Prostate gland (tissue), 2 donors: ENCODE results near the gene COL9A2. TPM values are rescaled to one million over a fixed set of nuclear protein-coding genes. Genes with fewer than 3 reads are reported as not detected.

Experiments
- DNase-seq: peaks from one replicate; pipeline ENCODE4 v3.0.0-alpha.2; 2019; ENCODE audit warnings: low spot score
- H3K27ac ChIP-seq, 2 donors: fragments of 200-600 bp; sonication (generic); 2 replicates each; pipeline ENCODE4 v1.5.1; 2017 to 2019
- H3K27me3 ChIP-seq: fragments of 200-600 bp; sonication (generic); replicated peaks from 2 replicates; pipeline ENCODE4 v1.5.1; 2019; ENCODE audit not compliant: insufficient read depth
- H3K36me3 ChIP-seq, 2 donors: fragments of 200-600 bp; sonication (generic); 1 replicate in 1 of 2; 2 replicates in 1 of 2; pipeline versions ENCODE4 v1.5.1 to v1.8.1; 2017 to 2019
- H3K4me1 ChIP-seq: fragments of 200-600 bp; sonication (generic); replicated peaks from 2 replicates; pipeline ENCODE4 v1.5.1; 2019
- H3K4me3 ChIP-seq, 2 donors: fragments of 200-600 bp; sonication (generic); 2 replicates each; pipeline ENCODE4 v1.5.1; 2017 to 2019
- H3K9me3 ChIP-seq: fragments of 200-600 bp; sonication (generic); 2 replicates; pipeline ENCODE4 v1.5.1; 2017
- POLR2A ChIP-seq: fragments of 450-650 bp; IDR thresholded peaks from one replicate; pipeline ENCODE4 v1.6.1; 2016; ENCODE audit warnings: antibody characterized with exemption, mild to moderate bottlenecking
- POLR2AphosphoS5 ChIP-seq: sonication (generic); formaldehyde crosslinking; IDR thresholded peaks from one replicate; pipeline ENCODE4 v1.6.1; 2017; ENCODE audit warnings: antibody characterized with exemption
- WGBS: methylation state at CpG from one replicate; pipeline ENCODE4 v1.1.5; 2018; 5-methylcytosine and 5-hydroxymethylcytosine counted together
- intact Hi-C: fragments of 100-400 bp; cut with DNase I; formaldehyde crosslinking; loops from one replicate; pipeline ENCODE4 v1.14.2; 2022
- total RNA-seq, 2 donors: library from RNA; depleted of rRNA; stranded (reverse); fragments of >200 nt; gene quantifications; one replicate each; pipeline ENCODE4 v1.1.0, GENCODE V29; 2016
- TF ChIP-seq, protein P1 (sequence below), 4 experiments: fragments of 200-600 bp in 2 of 4; fragments of 450-650 bp in 2 of 4; sonication (generic) in 2 of 4; IDR thresholded peaks; 1 replicate in 3 of 4; 2 replicates in 1 of 4; pipeline ENCODE4 v1.5.1; 2016 to 2019; ENCODE audit warnings: antibody characterized with exemption in 4 of 4, mild to moderate bottlenecking in 2 of 4, moderate library complexity in 2 of 4

The COL9A2 gene
- total RNA-seq, 2 donors from 2014 or later: 16.1 to 27.6 TPM

DNA sequence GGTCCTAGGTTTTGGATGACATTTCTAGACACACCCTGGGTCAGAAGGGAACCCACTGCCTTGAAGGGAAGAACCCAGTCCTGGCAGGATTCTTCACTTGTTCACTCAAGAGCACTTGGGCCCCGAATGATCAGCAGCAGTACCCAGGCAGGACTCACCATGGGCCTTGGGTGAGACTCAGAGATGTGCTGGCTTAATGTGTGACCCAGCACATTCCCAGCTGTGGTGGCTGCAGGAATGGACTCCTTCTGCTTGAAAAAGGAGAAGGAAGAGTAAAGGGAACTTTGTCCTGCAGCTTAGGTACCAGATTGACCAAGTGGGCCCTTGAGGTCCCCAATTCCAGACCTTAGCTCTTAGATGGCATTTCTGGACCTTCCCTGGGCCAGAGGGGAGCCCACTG is 44.1 kb upstream of the COL9A2 start:
- Histone ChIP-seq H3K4me3 (no peak overlapping the region), H3K27me3 (no peaks in the 10 kb centered on the region), H3K4me1 (no peaks in the 10 kb centered on the region), H3K36me3 (no peaks in the 10 kb centered on the region), H3K27ac (no peak overlapping the region), H3K9me3 (no peaks in the 10 kb centered on the region)
- 93% methylated on average over 1 of the region's 1 CpG for WGBS
- no peak for DNase-seq
- intact Hi-C loops: no loop called here
- TF ChIP-seq POLR2AphosphoS5: no peak
- no peak for TF ChIP-seq POLR2A
- TF ChIP-seq, protein P1, sequence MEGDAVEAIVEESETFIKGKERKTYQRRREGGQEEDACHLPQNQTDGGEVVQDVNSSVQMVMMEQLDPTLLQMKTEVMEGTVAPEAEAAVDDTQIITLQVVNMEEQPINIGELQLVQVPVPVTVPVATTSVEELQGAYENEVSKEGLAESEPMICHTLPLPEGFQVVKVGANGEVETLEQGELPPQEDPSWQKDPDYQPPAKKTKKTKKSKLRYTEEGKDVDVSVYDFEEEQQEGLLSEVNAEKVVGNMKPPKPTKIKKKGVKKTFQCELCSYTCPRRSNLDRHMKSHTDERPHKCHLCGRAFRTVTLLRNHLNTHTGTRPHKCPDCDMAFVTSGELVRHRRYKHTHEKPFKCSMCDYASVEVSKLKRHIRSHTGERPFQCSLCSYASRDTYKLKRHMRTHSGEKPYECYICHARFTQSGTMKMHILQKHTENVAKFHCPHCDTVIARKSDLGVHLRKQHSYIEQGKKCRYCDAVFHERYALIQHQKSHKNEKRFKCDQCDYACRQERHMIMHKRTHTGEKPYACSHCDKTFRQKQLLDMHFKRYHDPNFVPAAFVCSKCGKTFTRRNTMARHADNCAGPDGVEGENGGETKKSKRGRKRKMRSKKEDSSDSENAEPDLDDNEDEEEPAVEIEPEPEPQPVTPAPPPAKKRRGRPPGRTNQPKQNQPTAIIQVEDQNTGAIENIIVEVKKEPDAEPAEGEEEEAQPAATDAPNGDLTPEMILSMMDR (IDR thresholded peaks at IDR 0.05): no peak

DNA sequence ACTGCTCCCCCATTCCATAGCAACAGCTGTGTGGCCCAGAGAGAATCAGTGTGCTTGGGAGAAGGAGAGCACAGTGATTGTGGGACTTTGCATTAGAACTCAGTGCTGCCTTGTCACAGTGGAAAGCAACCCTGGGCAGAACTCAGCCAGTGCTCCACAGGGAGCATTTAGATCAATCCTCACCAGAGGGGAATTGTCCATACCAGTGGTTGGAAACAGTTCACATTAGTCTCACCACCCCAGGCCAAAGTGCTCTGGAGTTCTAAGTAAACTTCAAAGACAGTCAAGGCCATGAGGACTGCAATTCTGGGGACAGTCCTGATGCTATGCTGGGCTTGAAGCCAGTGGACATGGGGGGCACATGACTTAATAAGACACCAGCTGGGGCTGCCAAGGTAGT is 43.5 kb upstream of the COL9A2 start:
- Histone ChIP-seq H3K36me3 (no peaks in the 10 kb centered on the region), H3K9me3 (no peaks in the 10 kb centered on the region), H3K27ac (no peak overlapping the region), H3K4me1 (no peaks in the 10 kb centered on the region), H3K4me3 (no peak overlapping the region), H3K27me3 (no peaks in the 10 kb centered on the region)
- intact Hi-C loops: no loop called here
- no peak for DNase-seq
- TF ChIP-seq POLR2A: no peak
- TF ChIP-seq, protein P1 (IDR thresholded peaks at IDR 0.05): no peak

DNA sequence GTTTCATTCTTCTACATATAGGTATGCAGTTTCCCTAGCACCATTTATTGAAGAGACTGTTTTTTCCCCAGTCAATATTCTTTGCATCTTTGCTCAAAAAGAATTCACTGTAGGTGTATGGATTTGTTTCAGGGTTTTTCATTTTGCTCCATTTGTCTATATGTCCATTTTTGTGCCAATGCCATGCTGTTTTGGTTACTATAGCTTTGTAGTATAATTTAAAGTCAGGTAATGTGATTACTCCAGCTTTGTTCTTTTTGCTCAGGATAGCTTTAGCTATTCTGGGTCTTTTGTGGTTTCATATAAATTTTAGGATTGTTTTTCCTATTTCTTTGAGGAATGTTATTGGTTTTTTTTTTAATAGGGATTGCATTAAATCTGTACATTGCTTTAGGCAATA is 40.5 kb upstream of the COL9A2 start:
- H3K27me3 ChIP-seq: no peaks in the 10 kb centered on the region
- intact Hi-C loops: no loop called here
- TF ChIP-seq, protein P1 (IDR thresholded peaks at IDR 0.05): no peak
- TF ChIP-seq POLR2A: no peak
- TF ChIP-seq POLR2AphosphoS5: no peak
- DNase-seq: no peak
- H3K9me3 ChIP-seq: no peaks in the 10 kb centered on the region
- H3K4me3 ChIP-seq: no peak overlapping the region
- no peaks in the 10 kb centered on the region for H3K4me1 ChIP-seq
- H3K27ac ChIP-seq: no peak overlapping the region
- H3K36me3 ChIP-seq: no peaks in the 10 kb centered on the region

DNA sequence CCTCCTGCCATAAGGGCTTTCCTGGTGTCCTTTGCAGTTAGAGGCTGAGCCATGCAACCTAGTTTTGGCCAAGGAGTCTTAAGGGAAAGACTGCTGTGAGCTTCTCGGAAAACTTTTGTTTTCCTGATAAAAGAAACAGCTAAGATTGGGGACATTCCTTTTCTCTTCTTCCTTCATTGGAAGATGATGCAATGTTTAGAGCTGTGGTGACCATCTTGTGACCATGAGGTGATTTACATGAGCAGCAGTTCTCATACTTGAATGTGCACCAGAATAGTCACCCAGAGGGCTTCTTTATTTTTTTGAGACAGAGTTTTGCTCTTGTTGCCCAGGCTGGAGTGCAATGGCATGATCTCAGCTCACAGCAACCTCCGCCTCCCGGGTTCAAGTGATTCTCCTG is 36.0 kb upstream of the COL9A2 start:
- TF ChIP-seq POLR2AphosphoS5 (no peak), POLR2A (no peak)
- TF ChIP-seq, protein P1 (IDR thresholded peaks at IDR 0.05): no peak
- Histone ChIP-seq H3K27ac (no peak overlapping the region), H3K36me3 (no peaks in the 10 kb centered on the region), H3K27me3 (no peaks in the 10 kb centered on the region), H3K4me1 (no peaks in the 10 kb centered on the region), H3K9me3 (no peaks in the 10 kb centered on the region), H3K4me3 (no peak overlapping the region)
- DNase-seq: no peak
- intact Hi-C loops: no loop called here
- WGBS: 89% methylated on average over 3 of the region's 3 CpGs

DNA sequence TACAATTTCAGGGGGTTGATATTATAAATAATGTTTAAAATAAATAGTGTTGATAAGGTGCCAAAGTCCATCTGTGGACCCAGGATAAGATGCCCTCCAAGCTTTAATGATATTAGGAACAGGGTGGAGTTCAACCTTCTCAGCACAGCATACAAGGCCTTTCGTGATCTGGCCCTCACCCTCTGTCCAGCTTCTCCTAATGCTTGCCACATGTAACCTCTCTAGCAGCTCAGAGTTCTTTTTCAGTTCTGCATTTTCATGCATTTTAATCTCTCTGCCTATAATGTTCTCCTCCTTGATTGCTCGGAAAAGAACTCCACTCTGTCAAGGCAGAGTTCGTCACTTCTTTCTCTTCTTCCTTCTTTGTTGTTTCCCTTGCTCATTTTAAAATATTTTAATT is 35.0 kb upstream of the COL9A2 start:
- H3K27me3 ChIP-seq: no peaks in the 10 kb centered on the region
- H3K36me3 ChIP-seq: no peaks in the 10 kb centered on the region
- 86% methylated on average over 3 of the region's 3 CpGs for WGBS
- no peak for DNase-seq
- H3K4me3 ChIP-seq: no peak overlapping the region
- no peaks in the 10 kb centered on the region for H3K9me3 ChIP-seq
- no peak overlapping the region for H3K27ac ChIP-seq
- intact Hi-C loops: no loop called here
- no peaks in the 10 kb centered on the region for H3K4me1 ChIP-seq
- TF ChIP-seq, protein P1 (IDR thresholded peaks at IDR 0.05): no peak
- no peak for TF ChIP-seq POLR2AphosphoS5
- no peak for TF ChIP-seq POLR2A
